Stimulated activated CD4-positive, alpha-beta T cell treated with anti-CD3 and anti-CD28 coated beads, Interleukin-1b, Interleukin-23, amount 100 ng/mL, for 48 hours (primary cell): ENCODE results near the gene ADAMTSL3.

Experiments
- DNase-seq: peaks from one replicate; pipeline ENCODE4 v3.0.0-alpha.2; 2020

Gene ADAMTSL3, protein sequence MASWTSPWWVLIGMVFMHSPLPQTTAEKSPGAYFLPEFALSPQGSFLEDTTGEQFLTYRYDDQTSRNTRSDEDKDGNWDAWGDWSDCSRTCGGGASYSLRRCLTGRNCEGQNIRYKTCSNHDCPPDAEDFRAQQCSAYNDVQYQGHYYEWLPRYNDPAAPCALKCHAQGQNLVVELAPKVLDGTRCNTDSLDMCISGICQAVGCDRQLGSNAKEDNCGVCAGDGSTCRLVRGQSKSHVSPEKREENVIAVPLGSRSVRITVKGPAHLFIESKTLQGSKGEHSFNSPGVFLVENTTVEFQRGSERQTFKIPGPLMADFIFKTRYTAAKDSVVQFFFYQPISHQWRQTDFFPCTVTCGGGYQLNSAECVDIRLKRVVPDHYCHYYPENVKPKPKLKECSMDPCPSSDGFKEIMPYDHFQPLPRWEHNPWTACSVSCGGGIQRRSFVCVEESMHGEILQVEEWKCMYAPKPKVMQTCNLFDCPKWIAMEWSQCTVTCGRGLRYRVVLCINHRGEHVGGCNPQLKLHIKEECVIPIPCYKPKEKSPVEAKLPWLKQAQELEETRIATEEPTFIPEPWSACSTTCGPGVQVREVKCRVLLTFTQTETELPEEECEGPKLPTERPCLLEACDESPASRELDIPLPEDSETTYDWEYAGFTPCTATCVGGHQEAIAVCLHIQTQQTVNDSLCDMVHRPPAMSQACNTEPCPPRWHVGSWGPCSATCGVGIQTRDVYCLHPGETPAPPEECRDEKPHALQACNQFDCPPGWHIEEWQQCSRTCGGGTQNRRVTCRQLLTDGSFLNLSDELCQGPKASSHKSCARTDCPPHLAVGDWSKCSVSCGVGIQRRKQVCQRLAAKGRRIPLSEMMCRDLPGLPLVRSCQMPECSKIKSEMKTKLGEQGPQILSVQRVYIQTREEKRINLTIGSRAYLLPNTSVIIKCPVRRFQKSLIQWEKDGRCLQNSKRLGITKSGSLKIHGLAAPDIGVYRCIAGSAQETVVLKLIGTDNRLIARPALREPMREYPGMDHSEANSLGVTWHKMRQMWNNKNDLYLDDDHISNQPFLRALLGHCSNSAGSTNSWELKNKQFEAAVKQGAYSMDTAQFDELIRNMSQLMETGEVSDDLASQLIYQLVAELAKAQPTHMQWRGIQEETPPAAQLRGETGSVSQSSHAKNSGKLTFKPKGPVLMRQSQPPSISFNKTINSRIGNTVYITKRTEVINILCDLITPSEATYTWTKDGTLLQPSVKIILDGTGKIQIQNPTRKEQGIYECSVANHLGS (N-terminal part only)

DNA sequence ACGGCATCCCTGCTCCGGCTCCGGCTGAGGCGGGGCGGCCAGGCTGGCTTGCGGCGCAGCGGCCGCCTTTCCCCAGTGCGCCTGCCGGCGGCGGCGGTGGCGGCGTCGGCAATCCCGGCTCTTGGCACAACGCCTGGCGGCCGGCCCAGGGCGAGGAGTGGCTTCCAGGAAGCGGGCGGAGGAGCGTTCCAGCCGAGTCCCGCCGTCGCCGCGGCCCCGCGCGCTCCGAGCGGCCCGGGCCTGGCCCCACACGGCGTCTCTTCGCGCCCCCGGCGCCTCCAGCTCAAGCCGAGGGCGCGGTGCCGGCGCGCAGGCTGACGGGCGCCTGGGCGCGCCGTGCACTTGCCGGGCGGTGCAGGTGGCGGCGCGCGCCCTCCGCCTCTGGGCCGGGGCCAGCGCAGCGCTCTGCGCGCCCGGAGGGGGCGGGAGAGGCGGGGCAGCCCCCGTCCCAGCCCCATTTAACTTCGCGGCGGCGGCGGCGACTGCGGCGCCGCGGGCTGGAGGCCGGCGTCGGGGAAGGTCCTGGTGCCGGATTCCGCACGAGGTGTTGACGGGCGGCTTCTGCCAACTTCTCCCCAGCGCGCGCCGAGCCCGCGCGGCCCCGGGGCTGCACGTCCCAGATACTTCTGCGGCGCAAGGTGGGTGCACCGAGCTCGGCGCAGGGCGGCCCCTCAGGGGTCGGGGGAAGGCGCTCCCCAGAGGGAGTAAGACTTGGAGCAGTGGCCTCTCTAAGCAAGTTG, at the start of gene ADAMTSL3:
ADAMTSL3 (plus strand) TSS at position 485 of the 740 bp plus-strand sequence. CDS start 1,639 bp downstream, outside the sequence.
- no peak for DNase-seq

DNA sequence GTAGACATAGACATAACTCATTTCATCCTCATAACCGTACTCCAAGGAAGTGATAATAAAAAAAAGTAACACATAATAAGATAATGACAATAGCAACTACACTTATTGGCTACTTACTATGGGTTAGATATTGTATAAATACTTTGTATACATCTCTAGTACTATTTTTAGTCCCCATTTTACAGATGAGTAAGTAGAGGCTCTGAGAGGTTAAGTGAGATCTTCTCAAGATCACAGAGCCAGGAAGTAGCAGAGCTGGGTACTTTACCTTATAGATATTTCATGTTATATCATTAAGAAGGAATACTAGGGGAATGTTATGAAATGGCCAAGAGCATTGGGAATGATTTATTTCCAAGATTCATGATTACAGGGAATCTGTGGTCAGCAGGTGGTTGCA, 49.4 kb upstream of the ADAMTSL3 start:
- no peak for DNase-seq

DNA sequence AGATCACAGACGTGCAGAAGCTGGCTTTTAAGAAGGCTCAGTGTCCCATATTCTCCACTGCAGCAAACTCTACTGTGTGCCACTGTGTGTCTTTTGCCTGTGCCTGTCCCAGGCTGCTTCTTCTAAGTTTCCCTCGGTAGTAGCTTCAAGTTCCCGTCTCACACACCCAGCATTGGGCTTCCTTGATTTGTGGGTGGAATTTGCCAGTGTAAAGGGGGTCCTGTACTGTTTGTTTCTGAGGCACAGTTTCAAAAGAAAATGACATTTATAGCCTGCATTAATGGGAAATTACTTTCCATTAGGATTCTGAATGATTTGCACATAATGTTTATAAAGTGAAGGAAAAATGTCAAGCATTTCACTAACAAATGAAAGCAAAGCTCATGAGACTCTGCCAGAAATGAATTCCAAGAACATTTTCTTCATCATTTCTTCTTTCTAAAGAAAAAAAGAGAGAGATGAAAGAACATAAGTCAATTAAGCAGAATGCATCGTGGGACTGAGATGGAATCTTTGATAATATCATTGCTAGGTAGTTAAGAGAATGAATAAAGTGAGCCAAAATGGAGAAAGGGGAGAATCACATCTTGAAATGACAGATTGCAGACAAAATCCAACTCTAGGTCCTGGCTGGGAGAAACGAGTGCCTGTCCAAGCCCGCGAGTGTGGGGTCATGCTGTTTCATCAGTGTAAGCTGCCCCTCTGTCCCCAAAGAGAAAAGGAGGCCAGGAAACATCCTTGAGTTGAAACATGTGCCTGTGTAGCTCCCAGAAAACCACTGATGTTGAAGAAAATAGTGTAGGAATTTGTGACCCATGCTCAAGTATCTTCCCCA, 48.6 kb upstream of the ADAMTSL3 start:
- DNase-seq = no peak

DNA sequence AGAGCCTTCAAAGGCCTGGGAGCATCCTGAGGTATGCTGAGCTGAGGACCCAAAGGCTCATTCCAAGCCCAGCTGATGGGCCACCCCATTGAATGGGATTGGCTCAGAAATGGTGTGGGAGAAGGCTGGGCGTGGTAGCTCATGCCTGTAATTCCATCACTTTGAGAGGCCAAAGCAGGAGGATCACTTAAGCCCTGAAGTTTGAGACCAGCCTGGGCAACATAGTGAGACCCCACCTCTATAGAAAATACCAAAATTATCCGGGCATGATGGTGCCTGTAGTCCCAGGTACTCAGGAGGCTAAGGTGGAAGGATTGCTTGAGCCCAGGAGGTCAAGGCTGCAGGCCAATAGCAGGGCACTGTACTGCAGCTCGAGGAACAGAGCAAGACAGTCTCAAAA, 43.8 kb upstream of the ADAMTSL3 start:
- no peak for DNase-seq

DNA sequence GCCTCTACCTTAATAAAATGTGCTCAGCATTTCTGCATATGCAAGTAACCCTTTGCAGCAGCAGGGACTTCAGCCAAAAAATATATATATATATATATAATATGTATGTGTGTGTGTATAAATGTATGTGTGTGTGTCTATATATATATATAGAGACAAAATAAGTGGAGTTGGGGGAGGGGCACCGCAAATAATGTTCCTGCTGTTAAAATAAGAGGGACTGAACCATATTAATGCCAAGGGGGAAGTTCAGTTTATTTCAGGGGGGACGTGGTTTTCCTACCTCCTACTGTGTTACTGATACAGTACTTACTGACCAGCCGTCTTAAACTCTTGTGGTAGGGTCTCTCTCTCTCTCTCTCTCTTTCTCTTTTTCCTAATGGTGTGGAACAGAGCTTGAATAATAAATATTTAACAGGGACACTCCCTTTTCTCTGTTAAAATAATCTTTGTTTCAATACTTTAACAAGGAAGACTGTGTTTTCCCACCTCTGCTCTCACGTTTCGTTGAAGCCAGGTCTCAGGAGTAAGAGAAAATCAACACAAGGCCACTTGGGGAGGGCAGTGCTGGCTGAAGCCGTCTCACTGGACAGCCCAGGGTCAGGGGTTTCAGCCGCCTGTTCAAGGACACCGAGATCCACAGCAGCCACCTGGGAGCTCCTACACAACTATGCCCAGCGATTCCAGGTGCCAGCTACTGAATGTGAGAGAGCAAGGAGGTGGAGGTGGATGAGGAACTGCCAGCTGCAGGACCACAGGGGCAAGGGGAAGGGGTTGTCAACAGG, 42.8 kb upstream of the ADAMTSL3 start:
- DNase-seq = no peak

DNA sequence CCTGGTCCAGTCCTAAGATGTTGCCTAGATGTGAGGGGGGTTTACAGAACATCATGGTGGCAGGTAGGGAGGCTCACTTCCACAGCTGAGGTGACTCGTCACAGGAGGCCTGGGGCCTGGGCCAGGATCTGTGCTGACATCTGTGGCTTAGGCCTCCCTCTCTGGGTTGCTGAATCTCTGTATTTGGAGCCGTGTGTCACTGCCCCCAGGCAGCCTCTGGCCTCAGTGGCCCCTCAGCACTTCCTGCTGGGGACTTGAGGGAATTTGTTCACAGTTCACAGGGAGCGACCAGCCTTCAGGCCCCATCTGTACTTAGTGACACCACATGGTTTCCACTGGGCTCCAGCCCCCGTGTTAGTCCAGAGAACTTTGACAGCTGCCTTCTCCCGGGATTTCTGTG, 41.7 kb upstream of the ADAMTSL3 start:
- no peak for DNase-seq

DNA sequence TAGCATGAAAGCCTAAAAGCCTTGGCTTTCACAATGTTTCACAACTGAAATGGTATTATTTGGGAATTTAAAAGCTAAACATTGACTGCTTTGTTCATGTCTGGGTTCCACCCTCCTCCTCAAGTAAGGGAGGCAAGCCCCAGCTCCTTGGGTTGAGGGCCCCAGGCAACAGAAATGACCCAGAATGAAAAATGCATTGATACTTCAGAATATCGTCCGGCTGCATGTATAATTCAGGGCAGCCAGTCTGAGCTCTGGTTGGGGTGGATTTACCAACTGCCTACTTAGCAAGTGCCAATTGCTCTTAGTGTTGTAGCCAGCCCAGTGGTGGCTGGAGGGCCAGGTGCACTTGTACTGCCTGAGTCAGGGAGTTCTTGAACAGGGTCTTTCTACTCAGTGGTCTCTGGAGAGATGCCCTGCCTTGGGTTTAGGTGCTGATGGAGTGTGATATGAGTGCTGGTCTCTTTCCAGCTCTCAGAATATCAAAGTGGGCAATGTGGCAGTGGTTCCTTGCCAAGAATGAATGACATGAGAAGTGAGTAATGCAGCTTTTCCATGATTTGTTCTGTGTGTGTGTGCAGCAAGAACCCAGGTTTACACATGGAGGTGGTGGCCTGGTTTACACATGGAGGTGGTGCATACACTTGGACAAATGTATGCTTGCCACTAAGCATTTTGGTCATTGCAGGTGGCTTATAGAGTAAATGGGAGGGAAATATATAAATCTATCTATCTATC, 40.9 kb upstream of the ADAMTSL3 start:
- no peak for DNase-seq

DNA sequence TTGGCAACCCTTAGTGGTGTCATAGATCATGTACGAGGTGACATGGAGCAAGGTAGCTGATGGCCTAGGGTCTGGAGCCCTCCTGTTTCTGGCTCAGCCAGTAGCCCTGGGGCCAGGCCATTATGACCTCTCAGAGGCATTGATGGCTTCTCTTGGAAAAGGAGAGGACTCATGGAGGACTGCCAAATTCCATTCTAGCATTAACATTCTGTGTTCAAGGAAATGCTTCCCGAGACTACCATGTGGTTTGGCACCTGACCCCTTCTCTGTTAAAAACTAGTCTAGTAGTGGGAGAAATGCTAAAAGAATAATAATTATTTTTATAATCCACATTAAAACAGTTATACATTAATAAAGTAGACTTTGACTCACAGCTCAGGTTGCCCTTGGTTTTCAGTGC, 40.2 kb upstream of the ADAMTSL3 start:
- DNase-seq = no peak

DNA sequence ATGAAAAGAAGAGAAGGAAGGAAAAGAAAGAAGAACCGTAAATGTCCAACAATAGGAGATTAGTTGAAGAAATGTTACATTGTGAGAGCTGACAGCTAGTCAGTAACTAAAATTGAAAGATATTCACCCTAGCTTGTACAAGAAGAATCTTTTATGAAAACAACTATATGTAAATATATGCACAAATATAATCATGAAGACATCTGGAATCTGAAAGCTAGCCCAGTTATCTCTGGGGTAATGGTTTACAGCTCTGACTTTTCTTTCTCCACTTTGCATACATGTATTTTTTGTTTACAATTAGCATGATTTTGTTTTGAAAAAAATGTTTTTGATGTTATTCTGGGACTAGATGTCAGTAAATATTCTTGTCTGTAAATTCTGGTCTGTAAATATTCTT, 37.1 kb upstream of the ADAMTSL3 start:
- DNase-seq = no peak

DNA sequence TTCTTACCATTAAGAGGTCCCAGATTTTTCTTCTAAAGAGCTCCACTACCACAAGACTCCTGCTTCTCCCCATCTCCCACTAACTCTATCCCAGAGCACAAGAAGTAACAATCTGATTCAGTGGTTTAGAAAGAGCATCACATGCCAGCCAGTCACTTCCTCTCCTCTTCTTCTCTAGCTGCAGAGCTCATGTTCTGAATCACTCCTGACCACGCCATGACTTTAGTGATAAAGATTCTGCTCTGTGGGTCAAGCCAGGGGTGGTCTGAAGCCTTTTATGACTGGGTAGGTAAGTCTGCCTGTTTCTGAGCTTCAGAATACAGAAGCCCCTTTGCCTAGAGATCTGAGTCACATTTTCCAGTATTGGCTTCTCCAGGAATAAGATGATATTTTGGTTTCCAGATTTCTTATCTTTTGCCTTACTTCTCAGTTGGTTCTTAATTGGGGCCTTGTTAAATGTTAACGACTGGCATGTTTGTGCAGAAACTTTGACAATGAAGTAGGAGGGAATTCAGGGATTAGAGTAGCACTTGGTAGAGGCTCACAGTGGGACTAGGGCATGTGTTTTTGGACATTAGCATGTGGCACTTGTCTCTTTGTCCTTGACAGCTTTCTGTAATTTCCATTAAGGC, 27.6 kb upstream of the ADAMTSL3 start:
- peak; percentile 6 for DNase-seq

DNA sequence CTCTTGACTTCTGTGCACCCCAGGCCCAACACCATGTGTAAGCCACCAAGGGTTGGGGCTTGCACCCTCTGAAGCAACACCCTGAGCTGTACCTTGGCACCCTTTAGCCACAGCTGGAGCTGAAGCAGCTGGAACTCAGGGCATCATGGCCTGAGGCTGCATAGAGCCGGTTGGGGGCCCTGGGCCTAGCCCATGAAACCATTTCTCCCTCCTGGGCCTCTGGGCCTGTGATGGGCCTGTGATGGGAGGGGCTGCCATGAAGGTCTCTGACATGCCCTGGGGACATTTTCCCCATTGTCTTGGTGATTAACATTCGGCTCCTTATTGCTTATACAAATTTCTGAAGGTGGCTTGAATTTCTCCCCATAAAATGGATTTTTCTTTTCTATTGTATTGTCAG, 22.4 kb upstream of the ADAMTSL3 start:
- DNase-seq = no peak

DNA sequence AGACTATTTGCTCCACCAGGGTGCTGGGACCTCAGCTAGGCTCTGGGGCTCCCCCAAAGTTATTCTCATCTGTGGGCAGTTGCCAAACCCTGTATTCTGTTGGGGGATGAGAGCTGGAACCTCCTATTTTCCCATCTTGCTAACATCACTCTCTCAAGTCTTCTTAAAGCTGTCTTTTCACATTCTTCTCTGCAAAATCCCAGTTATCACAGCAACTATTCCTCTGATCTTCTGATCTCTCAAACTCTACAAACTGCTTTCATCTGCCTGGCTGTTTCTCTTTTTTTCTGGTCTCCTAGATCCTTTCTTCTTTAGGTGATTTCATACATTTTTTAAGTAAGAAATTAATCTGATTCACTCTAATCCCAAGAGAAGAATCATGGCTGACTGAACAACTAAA, 10.7 kb upstream of the ADAMTSL3 start:
- no peak for DNase-seq

DNA sequence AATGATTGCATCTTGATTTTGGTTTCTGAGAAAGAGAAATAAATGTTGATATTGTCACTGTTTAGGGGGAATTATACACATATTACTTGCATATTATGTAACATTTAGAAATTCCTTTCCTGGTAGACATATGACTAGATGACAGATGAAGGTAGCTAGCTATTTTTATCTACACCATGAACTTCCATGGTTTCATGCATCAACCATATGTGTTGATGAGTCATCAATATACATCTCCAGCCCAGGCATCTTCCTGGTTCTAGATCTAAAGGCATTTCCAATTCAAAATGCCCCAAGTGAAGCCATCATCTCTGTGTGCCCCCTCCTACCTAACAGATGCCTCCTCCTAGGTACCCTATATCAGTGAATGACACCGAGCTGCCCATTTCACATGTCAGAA, 9.5 kb upstream of the ADAMTSL3 start:
- no peak for DNase-seq

DNA sequence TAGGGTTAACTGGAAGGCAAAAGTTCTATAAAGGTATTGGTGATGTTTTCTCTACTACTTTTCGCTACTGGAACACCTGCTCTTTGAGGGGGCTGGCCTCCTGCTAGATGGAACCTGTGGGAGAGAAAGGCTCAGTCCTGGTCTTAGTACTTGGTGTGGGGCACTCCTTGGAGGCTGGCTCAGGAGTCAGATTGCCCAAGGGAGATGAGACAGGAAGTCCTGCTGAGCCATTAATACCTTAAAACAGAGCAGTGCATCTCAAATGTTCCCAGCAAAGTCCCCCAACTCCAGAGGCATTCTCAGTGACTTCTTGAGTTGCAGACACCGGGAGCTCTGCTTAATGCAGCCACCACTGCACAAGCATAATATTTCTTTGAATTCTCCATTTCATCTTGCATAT, 3.1 kb upstream of the ADAMTSL3 start:
- no peak for DNase-seq

DNA sequence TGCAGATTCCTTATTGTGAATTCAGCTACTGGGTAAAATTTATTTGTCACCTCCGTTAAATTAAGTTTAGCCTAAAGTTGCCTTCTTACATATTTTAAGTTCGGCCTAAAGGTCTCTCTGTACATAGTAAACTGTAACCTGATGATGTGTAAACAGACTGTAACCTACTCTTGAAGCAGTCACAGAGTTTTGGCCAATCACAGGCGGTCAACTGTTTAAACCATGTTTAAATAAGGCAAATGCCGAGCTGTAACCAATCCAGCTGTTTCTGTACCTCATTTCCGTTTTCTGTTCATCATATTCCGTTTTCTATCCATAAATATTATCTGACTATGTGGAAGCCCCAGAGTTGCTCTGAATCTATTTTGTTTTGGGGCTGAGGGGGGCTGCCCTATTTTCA, 2.4 kb upstream of the ADAMTSL3 start:
- DNase-seq = no peak

DNA sequence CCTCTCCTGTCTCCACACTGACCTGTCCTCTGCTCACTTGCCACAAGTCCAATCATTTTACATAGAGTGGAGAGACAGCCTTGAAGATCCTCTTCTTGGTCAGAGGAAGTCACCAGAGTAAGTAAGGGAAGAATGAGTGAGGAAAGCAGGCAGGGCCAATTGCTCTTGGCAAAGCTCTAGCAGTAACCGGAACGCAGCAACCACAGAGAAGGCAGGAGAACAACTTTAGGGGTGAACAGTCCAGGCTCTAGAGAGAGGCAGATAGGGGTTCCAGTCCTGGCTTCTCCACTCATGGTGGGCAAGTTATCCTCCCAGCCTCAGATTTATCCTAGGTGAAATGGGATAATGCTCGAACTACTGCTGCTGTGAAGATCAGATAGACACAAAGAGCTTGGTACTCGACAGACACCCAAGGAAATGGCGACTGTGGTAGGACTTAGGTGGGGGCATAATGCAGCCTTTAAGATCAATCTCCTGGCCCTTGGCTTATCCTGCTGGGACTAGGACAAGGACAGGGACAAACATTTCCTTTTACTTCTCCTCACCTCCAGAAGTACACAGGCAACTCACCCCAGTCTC, 1.2 kb upstream of the ADAMTSL3 start:
- no peak for DNase-seq

DNA sequence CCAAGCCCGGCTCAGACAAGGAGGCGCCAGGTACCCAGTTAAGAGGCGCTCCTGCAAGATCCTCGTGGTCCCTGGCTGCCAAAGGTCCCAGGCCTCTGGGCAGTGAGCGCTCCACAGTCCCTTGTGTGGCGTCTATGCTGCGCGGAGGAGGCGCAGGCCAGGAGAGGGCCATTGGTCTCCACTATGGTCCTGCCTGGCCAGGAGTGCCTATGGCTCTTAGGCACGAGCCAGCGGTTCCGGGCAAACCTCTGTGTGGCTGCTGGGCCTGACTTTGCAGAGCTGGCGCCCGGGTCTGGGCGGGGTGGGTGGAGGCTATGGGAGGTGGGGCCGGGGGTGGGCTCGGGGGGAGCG, 660 bp upstream of the ADAMTSL3 start:
- DNase-seq = no peak

DNA sequence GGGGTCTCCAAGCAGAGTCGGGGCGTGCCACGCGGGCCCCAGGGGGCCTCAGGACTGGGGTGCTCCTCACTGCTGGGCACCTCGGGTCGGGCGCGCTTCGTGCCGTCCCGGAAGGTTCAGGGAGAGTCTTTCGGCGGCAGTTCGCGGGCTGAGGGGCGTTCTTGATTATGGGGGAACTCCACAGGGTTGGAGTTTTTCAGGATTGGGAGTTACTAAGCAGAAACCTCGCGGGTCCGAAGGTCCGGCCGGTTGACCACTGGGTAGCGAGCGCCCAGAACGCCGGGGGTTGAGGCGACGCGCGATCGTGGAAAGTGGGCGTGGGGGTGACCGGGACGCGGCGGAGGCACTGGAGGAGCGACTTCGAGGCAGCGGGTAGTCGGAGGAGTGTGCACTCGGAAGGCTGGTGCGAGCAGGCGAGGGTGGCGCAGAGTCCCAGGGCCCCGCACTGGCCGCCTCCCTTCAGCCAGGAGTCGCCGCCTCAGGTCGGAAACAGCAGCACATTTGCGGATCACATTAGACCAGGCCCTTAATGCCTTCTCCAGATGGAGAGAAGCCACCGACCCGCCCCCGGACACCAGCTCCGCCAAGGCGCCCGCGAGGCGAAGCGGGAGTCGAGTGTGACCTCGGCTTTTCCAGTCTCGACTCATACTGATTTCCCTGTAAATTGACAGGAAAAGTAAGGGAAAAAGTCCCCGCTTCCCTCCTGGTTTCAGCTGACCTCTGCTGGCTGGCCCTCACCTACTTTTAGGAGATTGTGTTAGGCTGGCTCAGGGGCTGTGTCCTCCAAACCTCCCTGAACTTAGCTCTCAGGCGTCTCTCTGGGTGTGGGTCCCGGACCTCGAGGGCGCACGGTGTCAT, 685 bp downstream of the ADAMTSL3 start:
- DNase-seq = no peak
